ENCODE data around the gene ALK.

ALK gene

GRCh38 chr2:29166242-29167039, 754.9 kb downstream of the ALK start:
- peaks cover 30% of the 10 kb centered on the region for H3K36me3 ChIP-seq (ENCODE audit: control insufficient read depth, insufficient read depth, low read length)
- H3K9me3 ChIP-seq (ENCODE audit: control insufficient read depth, low read length): no peaks in the 10 kb centered on the region
- no peak overlapping the region for H3K4me3 ChIP-seq (ENCODE audit: insufficient read depth, low read depth, low read length, poor library complexity, severe bottlenecking)
- no peaks in the 10 kb centered on the region for H3K4me1 ChIP-seq (ENCODE audit: control insufficient read depth, insufficient read depth, low read length, poor library complexity, severe bottlenecking)
- DNase-seq: no peak
- H3K27me3 ChIP-seq (replicated peaks; ENCODE audit: control insufficient read depth, insufficient read depth, low read length, poor library complexity, severe bottlenecking): no peaks in the 10 kb centered on the region
- no peak overlapping the region for H3K27ac ChIP-seq (ENCODE audit: insufficient read depth, low read length, poor library complexity, severe bottlenecking)

- H3K36me3 ChIP-seq (ENCODE audit: control insufficient read depth, insufficient read depth, low read length): peaks cover 34% of the 10 kb centered on the region
Measured at GRCh38 chr2:29165362-29166241, 755.8 kb downstream of the ALK start.

GRCh38 chr2:29164091-29164846, 757.1 kb downstream of the ALK start:
- DNase-seq: no peak
- no peaks in the 10 kb centered on the region for H3K9me3 ChIP-seq (ENCODE audit: control insufficient read depth, low read length)
- no peak overlapping the region for H3K27ac ChIP-seq (ENCODE audit: insufficient read depth, low read length, poor library complexity, severe bottlenecking)
- H3K4me3 ChIP-seq (ENCODE audit: insufficient read depth, low read depth, low read length, poor library complexity, severe bottlenecking): no peak overlapping the region
- no peaks in the 10 kb centered on the region for H3K4me1 ChIP-seq (ENCODE audit: control insufficient read depth, insufficient read depth, low read length, poor library complexity, severe bottlenecking)
- H3K27me3 ChIP-seq (replicated peaks; ENCODE audit: control insufficient read depth, insufficient read depth, low read length, poor library complexity, severe bottlenecking): no peaks in the 10 kb centered on the region
- H3K36me3 ChIP-seq (ENCODE audit: control insufficient read depth, insufficient read depth, low read length): peaks cover 44% of the 10 kb centered on the region

More at GRCh38 chr2:29165362-29166241, 755.8 kb downstream of the ALK start:
- Histone ChIP-seq H3K4me1 (ENCODE audit: control insufficient read depth, insufficient read depth, low read length, poor library complexity, severe bottlenecking) (no peaks in the 10 kb centered on the region), H3K27ac (ENCODE audit: insufficient read depth, low read length, poor library complexity, severe bottlenecking) (no peak overlapping the region), H3K9me3 (ENCODE audit: control insufficient read depth, low read length) (no peaks in the 10 kb centered on the region), H3K27me3 (replicated peaks; ENCODE audit: control insufficient read depth, insufficient read depth, low read length, poor library complexity, severe bottlenecking) (no peaks in the 10 kb centered on the region), H3K4me3 (ENCODE audit: insufficient read depth, low read depth, low read length, poor library complexity, severe bottlenecking) (no peak overlapping the region)
- no peak for DNase-seq

GRCh38 chr2:29162204-29162928, 759.0 kb downstream of the ALK start:
- H3K9me3 ChIP-seq (ENCODE audit: control insufficient read depth, low read length): no peaks in the 10 kb centered on the region
- peaks cover 49% of the 10 kb centered on the region for H3K36me3 ChIP-seq (ENCODE audit: control insufficient read depth, insufficient read depth, low read length)
- H3K4me3 ChIP-seq (ENCODE audit: insufficient read depth, low read depth, low read length, poor library complexity, severe bottlenecking): no peak overlapping the region
- no peaks in the 10 kb centered on the region for H3K27me3 ChIP-seq (replicated peaks; ENCODE audit: control insufficient read depth, insufficient read depth, low read length, poor library complexity, severe bottlenecking)
- no peak overlapping the region for H3K27ac ChIP-seq (ENCODE audit: insufficient read depth, low read length, poor library complexity, severe bottlenecking)
- DNase-seq: no peak
- no peaks in the 10 kb centered on the region for H3K4me1 ChIP-seq (ENCODE audit: control insufficient read depth, insufficient read depth, low read length, poor library complexity, severe bottlenecking)

GRCh38 chr2:29160184-29160583, 761.2 kb downstream of the ALK start:
- Histone ChIP-seq H3K36me3 (ENCODE audit: control insufficient read depth, insufficient read depth, low read length) (peaks cover 49% of the 10 kb centered on the region), H3K9me3 (ENCODE audit: control insufficient read depth, low read length) (no peaks in the 10 kb centered on the region), H3K27me3 (replicated peaks; ENCODE audit: control insufficient read depth, insufficient read depth, low read length, poor library complexity, severe bottlenecking) (no peaks in the 10 kb centered on the region), H3K4me3 (ENCODE audit: insufficient read depth, low read depth, low read length, poor library complexity, severe bottlenecking) (no peak overlapping the region), H3K27ac (ENCODE audit: insufficient read depth, low read length, poor library complexity, severe bottlenecking) (no peak overlapping the region), H3K4me1 (ENCODE audit: control insufficient read depth, insufficient read depth, low read length, poor library complexity, severe bottlenecking) (no peaks in the 10 kb centered on the region)
- no peak for DNase-seq

GRCh38 chr2:29159125-29159524, 762.3 kb downstream of the ALK start:
- DNase-seq: no peak
- Histone ChIP-seq H3K36me3 (ENCODE audit: control insufficient read depth, insufficient read depth, low read length) (peaks cover 53% of the 10 kb centered on the region), H3K4me3 (ENCODE audit: insufficient read depth, low read depth, low read length, poor library complexity, severe bottlenecking) (no peak overlapping the region), H3K27ac (ENCODE audit: insufficient read depth, low read length, poor library complexity, severe bottlenecking) (no peak overlapping the region), H3K4me1 (ENCODE audit: control insufficient read depth, insufficient read depth, low read length, poor library complexity, severe bottlenecking) (no peaks in the 10 kb centered on the region), H3K27me3 (replicated peaks; ENCODE audit: control insufficient read depth, insufficient read depth, low read length, poor library complexity, severe bottlenecking) (no peaks in the 10 kb centered on the region), H3K9me3 (ENCODE audit: control insufficient read depth, low read length) (no peaks in the 10 kb centered on the region)

GRCh38 chr2:29157131-29157530, 764.3 kb downstream of the ALK start:
- no peak overlapping the region for H3K27ac ChIP-seq (ENCODE audit: insufficient read depth, low read length, poor library complexity, severe bottlenecking)
- H3K4me3 ChIP-seq (ENCODE audit: insufficient read depth, low read depth, low read length, poor library complexity, severe bottlenecking): no peak overlapping the region
- no peaks in the 10 kb centered on the region for H3K9me3 ChIP-seq (ENCODE audit: control insufficient read depth, low read length)
- H3K27me3 ChIP-seq (replicated peaks; ENCODE audit: control insufficient read depth, insufficient read depth, low read length, poor library complexity, severe bottlenecking): no peaks in the 10 kb centered on the region
- DNase-seq: no peak
- peaks cover 62% of the 10 kb centered on the region for H3K36me3 ChIP-seq (ENCODE audit: control insufficient read depth, insufficient read depth, low read length)
- no peaks in the 10 kb centered on the region for H3K4me1 ChIP-seq (ENCODE audit: control insufficient read depth, insufficient read depth, low read length, poor library complexity, severe bottlenecking)

GRCh38 chr2:29155578-29155977, 765.8 kb downstream of the ALK start:
- Histone ChIP-seq H3K27ac (ENCODE audit: insufficient read depth, low read length, poor library complexity, severe bottlenecking) (no peak overlapping the region), H3K4me3 (ENCODE audit: insufficient read depth, low read depth, low read length, poor library complexity, severe bottlenecking) (no peak overlapping the region), H3K27me3 (replicated peaks; ENCODE audit: control insufficient read depth, insufficient read depth, low read length, poor library complexity, severe bottlenecking) (no peaks in the 10 kb centered on the region), H3K9me3 (ENCODE audit: control insufficient read depth, low read length) (no peaks in the 10 kb centered on the region), H3K4me1 (ENCODE audit: control insufficient read depth, insufficient read depth, low read length, poor library complexity, severe bottlenecking) (no peaks in the 10 kb centered on the region), H3K36me3 (ENCODE audit: control insufficient read depth, insufficient read depth, low read length) (peaks cover 58% of the 10 kb centered on the region)
- no peak for DNase-seq

- Histone ChIP-seq H3K4me3 (ENCODE audit: insufficient read depth, low read depth, low read length, poor library complexity, severe bottlenecking) (no peak overlapping the region), H3K9me3 (ENCODE audit: control insufficient read depth, low read length) (no peaks in the 10 kb centered on the region), H3K27ac (ENCODE audit: insufficient read depth, low read length, poor library complexity, severe bottlenecking) (no peak overlapping the region), H3K4me1 (ENCODE audit: control insufficient read depth, insufficient read depth, low read length, poor library complexity, severe bottlenecking) (no peaks in the 10 kb centered on the region), H3K36me3 (ENCODE audit: control insufficient read depth, insufficient read depth, low read length) (peaks cover 58% of the 10 kb centered on the region), H3K27me3 (replicated peaks; ENCODE audit: control insufficient read depth, insufficient read depth, low read length, poor library complexity, severe bottlenecking) (no peaks in the 10 kb centered on the region)
- DNase-seq: no peak
Measured at GRCh38 chr2:29154610-29155009, 766.8 kb downstream of the ALK start.

All from effector memory CD4-positive, alpha-beta T cell (primary cell).